Endothelial cell (in vitro differentiated cells): ENCODE results near the gene PHF21A. TPM values are rescaled to one million over a fixed set of nuclear protein-coding genes. Genes with fewer than 3 reads are reported as not detected.

Source experiments
- DNase-seq: peaks from one replicate; pipeline ENCODE4 v3.0.0; 2021; ENCODE audit warnings: low spot score
- H3K27ac Mint-ChIP-seq: one replicate; pipeline ENCODE4 v1.8.0; 2021; ENCODE audit warnings: mixed read lengths, inconsistent platforms; ENCODE audit not compliant: unreplicated experiment
- H3K27me3 Mint-ChIP-seq: one replicate; pipeline ENCODE4 v1.8.0; 2021; ENCODE audit warnings: mild to moderate bottlenecking, moderate library complexity, mixed read lengths, inconsistent platforms; ENCODE audit not compliant: unreplicated experiment
- H3K36me3 Mint-ChIP-seq: one replicate; pipeline ENCODE4 v1.8.0; 2021; ENCODE audit warnings: mild to moderate bottlenecking, low read depth, mixed read lengths, inconsistent platforms; ENCODE audit not compliant: unreplicated experiment
- H3K4me1 Mint-ChIP-seq: one replicate; pipeline ENCODE4 v1.8.0; 2021; ENCODE audit warnings: mild to moderate bottlenecking, mixed read lengths, inconsistent platforms; ENCODE audit not compliant: unreplicated experiment
- H3K4me3 Mint-ChIP-seq: one replicate; pipeline ENCODE4 v1.8.0; 2021; ENCODE audit warnings: mild to moderate bottlenecking, mixed read lengths, inconsistent platforms; ENCODE audit not compliant: unreplicated experiment
- H3K9me3 Mint-ChIP-seq: one replicate; pipeline ENCODE4 v1.8.0; 2021; ENCODE audit warnings: mixed read lengths, inconsistent platforms; ENCODE audit not compliant: unreplicated experiment
- total RNA-seq: library from RNA; stranded (reverse); fragmentation: NEBNext Ultra II Directional; extraction: Animal tissue kit (Norgen Biotek cat#: 25700); gene quantifications from one replicate; pipeline ENCODE4 v1.2.1, GENCODE V29; 2021; ENCODE audit not compliant: unreplicated experiment
- TF ChIP-seq, protein P1 (sequence below): fragments of 200-600 bp; sonication (generic); IDR thresholded peaks from one replicate; pipeline ENCODE4 v1.5.0; 2021; ENCODE audit warnings: antibody characterized with exemption; ENCODE audit not compliant: unreplicated experiment

PHF21A gene
- total RNA-seq, 1 donor from 2014 or later, result 52.8 TPM

DNA sequence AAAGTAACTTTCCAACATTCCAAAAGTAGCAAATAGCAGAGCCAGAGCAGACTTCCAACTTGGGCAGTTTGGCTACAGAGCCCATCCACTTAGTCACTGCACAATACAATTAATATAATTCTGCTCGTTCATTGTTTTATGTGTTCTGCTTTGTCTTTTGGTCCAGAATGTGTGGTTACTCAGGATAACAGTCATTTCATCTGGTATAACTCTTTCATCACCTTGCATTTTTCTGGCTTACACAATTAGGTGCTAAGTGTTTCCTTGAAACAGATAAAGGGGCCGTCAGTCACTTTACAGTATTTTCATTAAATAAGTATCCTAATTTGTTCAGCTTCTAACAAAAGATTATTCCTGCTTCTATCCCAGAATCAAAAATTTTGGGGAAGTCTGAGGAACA, 111.6 kb downstream of the PHF21A start:
- Mint-ChIP-seq H3K9me3 (no peaks in the 10 kb centered on the region), H3K27me3 (peaks cover 2% of the 10 kb centered on the region), H3K27ac (no peak overlapping the region), H3K36me3 (no peaks in the 10 kb centered on the region), H3K4me3 (no peak overlapping the region), H3K4me1 (peaks cover 5% of the 10 kb centered on the region)
- no peak for DNase-seq
- TF ChIP-seq, protein P1, sequence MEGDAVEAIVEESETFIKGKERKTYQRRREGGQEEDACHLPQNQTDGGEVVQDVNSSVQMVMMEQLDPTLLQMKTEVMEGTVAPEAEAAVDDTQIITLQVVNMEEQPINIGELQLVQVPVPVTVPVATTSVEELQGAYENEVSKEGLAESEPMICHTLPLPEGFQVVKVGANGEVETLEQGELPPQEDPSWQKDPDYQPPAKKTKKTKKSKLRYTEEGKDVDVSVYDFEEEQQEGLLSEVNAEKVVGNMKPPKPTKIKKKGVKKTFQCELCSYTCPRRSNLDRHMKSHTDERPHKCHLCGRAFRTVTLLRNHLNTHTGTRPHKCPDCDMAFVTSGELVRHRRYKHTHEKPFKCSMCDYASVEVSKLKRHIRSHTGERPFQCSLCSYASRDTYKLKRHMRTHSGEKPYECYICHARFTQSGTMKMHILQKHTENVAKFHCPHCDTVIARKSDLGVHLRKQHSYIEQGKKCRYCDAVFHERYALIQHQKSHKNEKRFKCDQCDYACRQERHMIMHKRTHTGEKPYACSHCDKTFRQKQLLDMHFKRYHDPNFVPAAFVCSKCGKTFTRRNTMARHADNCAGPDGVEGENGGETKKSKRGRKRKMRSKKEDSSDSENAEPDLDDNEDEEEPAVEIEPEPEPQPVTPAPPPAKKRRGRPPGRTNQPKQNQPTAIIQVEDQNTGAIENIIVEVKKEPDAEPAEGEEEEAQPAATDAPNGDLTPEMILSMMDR, result no peak

DNA sequence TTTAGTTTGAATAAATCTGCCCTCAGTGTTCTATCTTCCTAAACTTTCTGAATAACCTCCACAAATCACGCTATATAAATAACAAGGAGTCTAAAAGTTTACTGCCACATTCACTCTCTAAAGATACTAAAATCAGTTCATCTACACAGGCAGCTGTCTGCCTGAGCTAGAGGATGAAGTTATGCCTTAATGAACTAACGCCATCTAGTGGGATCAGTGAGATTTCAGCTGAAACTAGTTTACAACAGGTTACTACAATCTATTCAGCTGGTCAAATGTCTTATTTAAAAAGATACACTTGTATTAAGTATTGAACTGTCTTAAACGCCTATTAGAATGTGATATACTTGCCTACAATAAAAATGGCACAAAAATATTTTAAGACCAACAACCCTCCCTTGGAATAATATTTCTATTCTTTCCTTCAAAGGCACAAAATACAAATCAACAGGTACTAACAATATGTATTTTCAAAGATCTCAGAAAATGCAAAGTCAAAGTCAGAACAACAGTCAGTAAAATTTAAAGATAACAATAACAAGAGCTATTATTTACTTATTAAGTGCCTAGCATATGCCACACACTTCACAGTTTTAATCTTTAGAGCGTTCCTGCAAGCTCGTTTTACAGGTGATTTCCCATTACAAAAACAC, 114.7 kb downstream of the PHF21A start:
- Mint-ChIP-seq H3K9me3 (no peaks in the 10 kb centered on the region), H3K27ac (no peak overlapping the region), H3K27me3 (no peaks in the 10 kb centered on the region), H3K36me3 (no peaks in the 10 kb centered on the region), H3K4me3 (no peak overlapping the region), H3K4me1 (peaks cover 8% of the 10 kb centered on the region)
- TF ChIP-seq, protein P1, result peak; percentile 50
- peak; percentile 31 for DNase-seq

GRCh38 chr11:46003572-46003971, 117.7 kb downstream of the PHF21A start:
- H3K36me3 Mint-ChIP-seq, result no peaks in the 10 kb centered on the region
- TF ChIP-seq, protein P1, result no peak
- no peaks in the 10 kb centered on the region for H3K27me3 Mint-ChIP-seq
- H3K27ac Mint-ChIP-seq, result no peak overlapping the region
- no peak for DNase-seq
- H3K4me3 Mint-ChIP-seq, result no peak overlapping the region
- no peaks in the 10 kb centered on the region for H3K9me3 Mint-ChIP-seq
- H3K4me1 Mint-ChIP-seq, result peaks cover 12% of the 10 kb centered on the region

DNA sequence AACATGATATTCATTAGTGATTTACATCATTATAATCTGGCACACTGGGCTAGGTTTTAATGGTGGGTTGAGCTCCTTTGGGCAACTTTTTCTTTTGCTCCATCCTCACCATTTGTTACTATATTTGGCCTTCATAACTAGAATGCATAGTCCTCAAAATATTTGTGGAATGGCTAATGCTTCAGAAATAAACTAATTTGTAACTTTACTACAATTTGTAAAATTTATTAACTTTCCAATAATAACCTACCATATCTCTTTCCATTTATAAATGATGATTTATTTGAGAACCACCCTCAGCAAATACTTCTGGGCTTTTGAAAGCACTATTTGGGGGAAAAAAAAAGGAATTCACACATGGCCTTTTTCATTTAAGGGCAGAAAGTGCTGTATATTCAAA, 119.1 kb downstream of the PHF21A start:
- TF ChIP-seq, protein P1, result no peak
- peak overlapping the region; percentile 30 for H3K27ac Mint-ChIP-seq
- H3K27me3 Mint-ChIP-seq, result no peaks in the 10 kb centered on the region

GRCh38 chr11:46001448-46001914, 119.8 kb downstream of the PHF21A start:
- no peak overlapping the region for H3K27ac Mint-ChIP-seq
- no peak overlapping the region for H3K4me3 Mint-ChIP-seq
- H3K36me3 Mint-ChIP-seq, result no peaks in the 10 kb centered on the region
- H3K4me1 Mint-ChIP-seq, result peaks cover 12% of the 10 kb centered on the region
- TF ChIP-seq, protein P1, result no peak
- H3K9me3 Mint-ChIP-seq, result no peaks in the 10 kb centered on the region
- DNase-seq, result no peak
- no peaks in the 10 kb centered on the region for H3K27me3 Mint-ChIP-seq

More for the DNA sequence above, 119.1 kb downstream of the PHF21A start:
- no peak for DNase-seq
- H3K36me3 Mint-ChIP-seq, result no peaks in the 10 kb centered on the region
- H3K4me1 Mint-ChIP-seq, result peaks cover 12% of the 10 kb centered on the region
- H3K4me3 Mint-ChIP-seq, result no peak overlapping the region
- H3K9me3 Mint-ChIP-seq, result no peaks in the 10 kb centered on the region
